ENCODE results near the gene RNF34.

RNF34 gene

DNA sequence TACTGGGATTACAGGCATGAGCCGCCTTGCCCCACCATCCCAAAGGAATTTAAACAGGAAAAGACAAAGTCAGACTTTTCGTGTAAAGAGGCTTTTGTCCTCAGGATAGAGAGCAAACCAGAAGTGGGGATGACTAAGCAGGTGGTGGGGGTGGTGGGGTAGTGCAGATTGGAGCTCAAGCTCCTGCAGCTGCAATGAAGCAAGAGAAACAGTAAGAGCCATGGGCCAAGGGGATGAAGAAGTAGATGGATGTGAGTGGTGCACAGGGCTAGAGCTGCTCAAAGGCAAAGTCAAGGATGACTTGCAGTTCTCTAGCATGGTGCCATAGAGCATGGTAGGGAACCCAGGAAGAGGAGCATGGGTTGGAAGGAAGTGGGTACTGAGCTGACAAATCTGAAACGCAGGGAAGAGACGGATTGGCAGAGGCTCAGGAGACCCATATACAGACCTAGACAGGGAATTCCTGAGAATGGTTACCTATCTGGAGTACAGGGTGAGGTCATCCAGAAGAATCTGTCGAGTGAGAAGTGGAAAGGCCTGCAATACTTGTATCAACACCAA is 11.4 kb upstream of the RNF34 start:
- no peak for DNase-seq (ENCODE audit: low spot score)

DNA sequence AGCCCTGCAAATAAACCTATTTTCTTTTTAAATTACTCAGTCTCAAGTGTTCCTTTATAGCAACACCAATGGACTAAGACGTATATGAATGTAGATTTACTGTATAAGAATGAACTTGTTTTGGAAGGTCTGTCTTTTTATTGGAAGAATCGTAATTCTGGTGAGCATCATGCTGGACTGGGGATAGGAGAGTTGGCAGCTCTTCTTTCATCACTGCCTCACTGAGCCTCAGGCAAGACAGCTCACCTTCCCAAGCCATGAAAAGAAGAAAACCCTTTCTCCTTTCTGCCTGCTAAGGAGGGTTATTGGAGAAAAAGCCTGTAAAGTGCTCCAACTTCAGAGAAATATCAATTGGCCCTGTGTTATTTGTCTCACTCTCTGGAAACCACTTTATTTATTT is 9.1 kb upstream of the RNF34 start:
- DNase-seq (ENCODE audit: low spot score) = no peak

DNA sequence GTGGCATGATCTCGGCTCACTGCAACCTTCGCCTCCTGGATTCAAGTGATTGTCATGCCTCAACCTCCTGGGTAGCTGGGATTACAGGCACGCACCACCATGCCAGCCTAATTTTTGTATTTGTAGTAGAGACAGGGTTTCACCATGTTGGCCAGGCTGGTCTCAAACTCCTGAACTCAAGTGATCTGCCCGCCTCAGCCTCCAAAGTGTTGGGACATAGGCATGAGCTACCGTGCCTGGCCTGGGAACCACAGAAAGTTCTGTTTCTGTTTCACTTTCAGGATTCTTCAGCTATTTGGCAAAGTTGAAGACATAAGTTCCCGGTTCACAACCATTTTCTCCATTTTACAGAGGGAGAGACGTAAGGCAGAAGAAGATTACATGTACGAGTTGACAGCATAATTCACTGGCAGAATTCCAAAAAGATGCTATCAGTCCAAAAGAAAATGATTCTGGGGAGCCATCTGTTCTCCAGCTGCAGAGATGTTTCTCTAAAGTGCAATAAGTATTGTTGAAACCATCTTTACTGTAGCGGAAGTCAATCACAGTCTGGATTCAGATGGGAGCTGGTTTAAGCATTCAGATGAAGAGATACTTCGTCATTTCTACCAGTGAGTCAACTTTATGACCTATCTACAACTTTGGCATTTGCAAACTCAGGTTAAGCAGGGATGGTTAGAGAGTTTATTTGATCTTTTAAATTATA is 8.1 kb upstream of the RNF34 start:
- DNase-seq (ENCODE audit: low spot score) = no peak

DNA sequence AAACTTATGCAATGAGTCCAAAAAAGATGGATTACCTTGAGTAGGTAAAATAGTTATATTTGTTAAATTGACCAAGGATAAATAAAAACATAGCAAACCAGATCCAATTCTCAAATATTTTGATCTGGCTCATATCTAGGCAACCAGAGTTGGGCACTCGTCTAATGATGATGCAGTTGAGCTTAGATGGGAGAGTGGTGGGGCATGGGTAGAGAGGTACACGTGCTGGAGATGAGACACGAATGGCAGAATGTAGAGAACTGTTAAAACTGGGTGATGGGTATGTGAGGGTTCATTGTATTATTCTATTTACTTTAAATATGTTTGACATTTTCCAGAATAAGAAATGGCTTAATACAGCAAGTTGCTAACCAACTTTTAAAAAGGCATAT is 7.6 kb upstream of the RNF34 start:
- no peak for DNase-seq (ENCODE audit: low spot score)

DNA sequence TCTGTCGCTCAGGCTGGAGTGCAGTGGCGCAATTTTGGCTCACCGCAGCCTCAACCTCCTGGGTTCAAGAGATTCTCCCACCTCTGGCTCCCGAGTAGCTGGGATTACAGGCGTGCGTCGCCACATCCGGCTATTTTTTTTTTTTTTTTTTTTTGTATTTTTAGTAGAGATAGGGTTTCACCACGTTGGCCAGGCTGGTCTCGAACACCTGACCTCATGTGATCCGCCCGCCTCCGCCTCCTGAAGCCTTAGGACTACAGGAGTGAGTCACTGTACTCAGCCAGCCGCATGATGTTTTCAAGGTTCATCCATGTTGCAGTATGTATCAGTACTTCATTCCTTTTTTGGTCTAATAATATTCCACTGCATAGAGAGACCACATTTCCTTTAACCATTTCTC is 2.4 kb upstream of the RNF34 start:
- DNase-seq (ENCODE audit: low spot score) = peak; percentile 22

DNA sequence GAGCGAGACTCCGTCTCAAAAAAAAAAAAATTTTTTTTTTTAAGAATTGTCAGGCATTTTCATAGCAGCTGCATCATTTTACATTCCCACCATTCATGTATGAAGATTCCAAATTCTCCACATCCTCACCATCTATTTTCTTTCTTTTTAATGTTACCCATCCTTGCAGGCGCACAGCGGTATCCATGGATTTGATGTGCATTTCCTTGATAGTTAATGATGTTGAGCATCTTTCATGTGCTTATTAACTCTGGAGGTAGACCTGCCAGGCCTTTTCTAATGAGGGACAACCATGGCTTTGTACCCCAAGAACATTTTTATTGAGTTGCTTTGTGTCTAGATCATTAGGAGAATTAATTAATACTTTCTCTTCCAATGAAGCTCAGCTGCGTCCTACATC is 1.6 kb upstream of the RNF34 start:
- no peak for DNase-seq (ENCODE audit: low spot score)

DNA sequence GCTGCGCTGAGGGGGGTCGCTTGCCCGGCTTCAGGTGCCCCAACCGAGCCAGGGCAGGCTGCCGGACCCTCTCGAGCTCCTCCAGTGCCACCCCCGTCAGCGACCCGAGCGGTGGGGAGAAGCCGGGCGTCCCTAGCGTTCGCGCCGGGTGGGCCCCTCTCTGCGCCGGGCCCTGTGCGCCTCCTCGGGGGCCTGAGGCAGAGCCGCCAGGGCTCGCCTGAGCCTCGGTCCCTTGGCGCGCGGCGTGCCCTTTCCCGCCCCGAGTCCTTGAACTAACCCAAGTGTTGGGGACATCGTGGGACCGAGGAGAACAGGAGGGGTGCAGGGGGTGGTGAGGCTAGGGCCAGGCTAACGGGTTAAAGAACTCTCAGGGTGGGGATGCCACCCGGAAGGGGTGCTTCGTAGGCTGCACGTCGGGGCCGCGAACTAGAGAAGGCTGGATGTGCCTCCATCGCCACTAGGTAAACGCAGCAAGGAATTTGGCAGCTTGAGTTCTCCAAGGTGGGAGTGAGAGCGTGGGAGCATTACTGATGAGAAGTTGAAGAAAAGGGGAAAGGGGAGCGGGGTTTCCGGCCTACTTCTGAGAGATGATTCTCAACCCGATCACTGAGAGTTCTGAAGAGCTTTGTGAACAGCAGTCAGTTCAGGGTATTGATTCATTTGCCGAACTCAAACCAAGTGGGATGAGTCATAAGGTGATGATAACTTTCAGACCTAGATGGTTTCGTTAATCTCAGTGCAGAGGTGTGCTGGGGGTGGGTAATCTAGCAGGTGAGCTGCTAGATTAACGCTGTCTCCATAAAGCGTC is 618 bp downstream of the RNF34 start:
- peak; percentile 75 for DNase-seq (ENCODE audit: low spot score)

DNA sequence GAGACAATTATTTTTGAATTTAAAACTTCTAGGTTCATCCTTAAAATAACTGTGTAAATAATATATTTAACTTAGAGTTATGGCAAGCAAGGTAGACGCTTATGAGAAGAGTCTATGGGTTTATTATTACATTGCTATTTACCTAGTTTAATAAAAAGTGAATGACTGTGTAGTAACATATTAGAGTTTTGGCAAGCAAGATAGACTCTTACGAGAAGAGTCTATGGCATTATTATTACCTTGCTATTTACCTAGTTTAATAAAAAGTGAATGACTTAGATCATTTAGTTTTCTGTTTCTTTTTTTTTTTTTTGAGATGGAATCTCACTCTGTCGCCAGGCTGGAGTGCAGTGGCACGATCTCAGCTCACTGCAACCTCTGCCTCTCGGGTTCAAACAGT is 3.8 kb downstream of the RNF34 start:
- DNase-seq (ENCODE audit: low spot score) = no peak

DNA sequence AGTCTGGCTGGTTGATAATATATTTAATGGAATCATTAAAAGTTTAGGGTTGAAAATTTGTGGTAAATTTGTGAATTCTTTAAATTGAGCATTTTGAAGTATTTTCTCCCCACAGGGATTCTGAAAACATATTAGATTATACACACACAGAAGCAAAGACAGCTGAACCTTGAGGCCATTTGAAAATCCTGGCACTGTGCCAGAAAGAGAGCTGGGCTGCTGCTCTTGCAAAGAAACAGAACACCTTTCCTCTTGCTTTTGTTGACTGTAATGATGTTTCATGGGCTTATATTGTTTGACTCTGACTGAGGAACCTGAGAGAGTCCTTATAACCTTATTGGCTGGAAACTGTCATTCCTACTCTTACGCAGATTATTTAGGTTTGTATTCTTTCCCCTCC is 4.8 kb downstream of the RNF34 start:
- no peak for DNase-seq (ENCODE audit: low spot score)

DNA sequence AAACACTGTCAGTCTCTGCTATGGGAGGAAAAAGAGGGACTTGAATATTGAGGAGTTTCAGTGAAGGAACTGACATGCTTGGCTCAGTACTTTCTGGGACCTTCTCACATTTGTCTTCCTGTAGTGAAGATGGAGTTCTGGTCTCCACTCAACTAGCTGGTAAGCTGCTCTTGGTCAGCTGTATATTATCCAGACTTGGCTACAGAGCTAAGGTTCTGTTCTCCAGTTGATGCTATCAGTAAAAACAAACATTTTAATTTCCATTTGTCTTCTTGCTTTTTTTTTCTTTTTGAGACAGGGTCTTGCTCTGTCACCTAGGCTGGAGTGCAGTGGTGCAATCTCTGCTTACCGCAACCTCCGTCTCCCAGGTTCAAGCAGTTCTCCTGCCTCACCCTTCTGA is 5.3 kb downstream of the RNF34 start:
- DNase-seq (ENCODE audit: low spot score) = no peak

DNA sequence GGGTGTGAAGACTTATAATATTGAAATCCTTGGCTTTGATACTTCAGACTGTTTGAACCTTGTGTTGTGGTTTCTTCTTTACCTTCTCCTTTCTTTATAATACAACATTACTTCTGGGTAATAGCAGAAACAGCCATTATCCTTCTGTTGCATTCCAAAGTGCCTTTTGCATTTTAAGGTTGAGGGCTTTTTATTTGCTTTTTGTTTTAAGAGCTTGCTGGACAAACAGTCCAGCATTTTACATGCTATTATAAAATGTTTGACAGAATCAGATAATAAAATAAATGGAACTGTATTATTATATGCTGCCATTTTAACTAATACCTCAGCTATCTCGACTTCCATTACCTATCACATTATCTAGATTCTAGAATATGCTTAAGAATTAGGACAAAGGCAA is 14.0 kb downstream of the RNF34 start:
- DNase-seq (ENCODE audit: low spot score) = no peak

DNA sequence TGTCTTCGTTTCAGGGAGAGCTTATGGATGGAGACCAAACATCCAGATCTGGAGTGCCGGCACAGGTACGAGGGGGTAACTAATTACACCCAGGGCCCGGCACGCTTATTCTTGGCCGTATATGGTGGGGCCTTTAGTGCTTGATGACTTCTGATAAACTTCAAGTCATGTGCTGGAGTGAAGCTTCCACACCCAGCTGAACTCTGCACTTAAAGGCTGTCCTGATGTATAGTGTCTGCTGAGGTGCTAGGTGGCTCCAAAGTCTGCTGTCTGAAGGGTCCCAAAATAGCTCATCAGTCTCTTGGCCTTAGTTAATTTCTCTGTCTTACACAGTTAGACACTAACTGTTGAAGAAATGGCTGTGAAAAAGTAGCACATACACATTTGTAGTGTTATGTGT is 17.9 kb downstream of the RNF34 start:
- no peak for DNase-seq (ENCODE audit: low spot score)

DNA sequence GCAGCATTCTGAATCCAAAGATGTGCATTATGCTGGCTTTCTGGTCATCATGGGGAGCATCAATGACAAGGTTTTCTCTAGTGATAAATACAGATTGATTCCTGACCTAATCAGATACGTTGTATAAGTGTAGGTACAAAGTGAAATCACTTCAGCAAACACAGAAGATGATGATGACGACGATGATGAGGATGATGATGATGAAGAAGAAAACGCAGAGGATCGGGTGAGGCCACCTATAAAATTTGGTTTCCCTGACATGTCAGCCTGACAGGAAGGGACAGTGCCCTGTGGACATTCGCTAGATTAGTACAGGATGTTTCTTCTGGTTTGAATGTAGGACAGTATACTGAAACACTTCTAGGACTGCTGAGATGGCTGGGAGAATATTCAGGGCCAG is 20.2 kb downstream of the RNF34 start:
- no peak for DNase-seq (ENCODE audit: low spot score)

DNA sequence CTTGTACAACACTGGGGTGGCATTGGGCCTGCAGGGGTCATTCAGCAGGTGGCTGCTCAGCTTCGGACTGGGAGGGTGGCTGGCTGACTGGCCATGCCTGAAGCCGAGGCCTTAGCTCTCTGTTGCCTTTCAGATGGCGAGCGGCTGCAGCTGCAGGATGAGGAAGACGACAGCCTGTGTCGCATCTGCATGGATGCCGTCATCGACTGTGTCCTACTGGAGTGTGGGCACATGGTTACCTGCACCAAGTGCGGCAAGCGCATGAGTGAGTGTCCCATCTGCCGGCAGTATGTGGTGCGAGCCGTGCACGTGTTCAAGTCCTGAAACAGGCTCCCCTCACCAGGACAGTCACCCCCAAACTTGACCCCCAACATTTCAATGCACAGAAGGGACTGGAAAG is 23.3 kb downstream of the RNF34 start:
- no peak for DNase-seq (ENCODE audit: low spot score)

DNA sequence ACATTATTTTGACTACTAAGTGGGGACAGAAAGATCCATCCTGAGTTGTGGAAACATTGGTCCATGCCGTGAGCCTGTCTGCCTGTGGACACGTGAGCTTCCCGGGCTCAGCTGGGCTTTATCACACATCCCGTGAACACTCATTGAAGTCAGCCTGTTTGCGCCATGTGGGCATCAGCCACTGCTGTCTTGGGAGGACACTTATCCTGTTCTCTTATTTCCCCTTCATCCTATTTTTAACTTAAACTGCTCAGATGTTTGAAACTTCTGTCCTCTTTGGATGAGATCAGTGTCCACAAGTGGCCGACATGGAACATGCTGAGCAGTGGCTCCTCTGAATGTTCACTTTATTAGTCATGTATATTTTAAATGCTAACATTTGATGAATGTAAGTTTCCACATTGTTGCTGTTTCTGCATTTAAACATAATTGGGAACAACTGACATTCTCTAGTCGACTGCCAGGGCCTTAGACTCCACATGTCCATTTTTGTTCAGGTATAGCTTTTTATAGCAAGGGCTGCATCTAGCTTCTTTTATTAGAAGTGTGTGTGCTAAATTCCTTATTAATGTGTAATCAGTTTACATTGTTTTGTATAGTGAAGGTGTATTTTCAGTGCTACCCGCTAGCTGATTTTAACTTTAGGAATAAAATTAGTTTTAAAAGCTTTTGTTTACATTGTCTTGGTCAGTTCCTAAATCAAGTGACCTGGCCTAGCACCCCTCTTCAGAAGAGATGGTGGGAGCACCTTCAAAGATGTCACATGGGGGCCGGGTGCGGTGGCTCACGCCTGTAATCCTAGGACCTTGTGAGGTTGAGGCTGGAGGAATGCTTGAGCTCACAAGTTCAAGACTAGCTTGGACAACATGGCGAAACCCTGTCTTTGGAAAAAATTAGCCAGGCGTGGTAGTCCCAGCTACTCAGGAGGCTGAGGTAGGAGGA is 24.0 kb downstream of the RNF34 start:
- no peak for DNase-seq (ENCODE audit: low spot score)

DNA sequence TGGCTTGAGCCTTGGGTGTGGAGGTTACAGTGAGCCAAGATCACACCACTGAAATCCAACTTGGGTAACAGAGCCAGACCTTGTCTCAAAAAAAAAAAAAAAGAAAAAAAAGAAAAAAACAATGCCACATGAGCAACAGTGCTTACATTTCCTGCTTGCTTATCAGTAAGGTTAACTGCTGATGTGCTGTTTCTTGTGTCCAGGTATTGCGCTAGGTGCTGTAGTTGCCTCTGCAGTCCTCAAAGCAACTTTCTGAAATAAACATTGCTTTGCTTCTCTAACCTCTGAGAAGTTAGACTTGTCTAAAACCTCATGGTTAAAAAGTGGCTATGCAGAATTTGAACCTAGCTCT is 24.7 kb downstream of the RNF34 start:
- DNase-seq (ENCODE audit: low spot score) = no peak

DNA sequence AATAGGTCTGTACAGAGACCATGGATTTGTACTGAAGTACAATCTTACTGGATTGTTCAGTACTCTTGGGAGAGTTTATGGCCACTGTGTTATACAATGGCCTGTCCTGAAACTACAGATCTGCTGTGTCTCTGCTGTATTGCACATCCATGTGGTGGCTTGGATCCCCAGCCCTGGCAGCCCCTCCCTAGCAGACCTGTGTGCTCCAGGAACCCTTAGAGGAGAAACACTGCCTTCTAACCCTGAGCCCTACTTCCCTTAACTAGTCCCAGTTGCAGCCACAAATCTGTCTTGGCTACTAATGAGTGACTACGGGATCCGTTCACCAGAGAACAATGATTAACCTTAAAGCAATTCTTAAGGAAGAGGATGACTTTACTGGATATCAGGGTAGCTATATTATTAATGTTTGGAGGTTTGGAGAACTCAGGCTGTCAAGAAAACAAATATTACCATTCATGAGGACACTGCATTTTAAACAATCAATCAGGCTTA is 27.7 kb downstream of the RNF34 start:
- no peak for DNase-seq (ENCODE audit: low spot score)

DNA sequence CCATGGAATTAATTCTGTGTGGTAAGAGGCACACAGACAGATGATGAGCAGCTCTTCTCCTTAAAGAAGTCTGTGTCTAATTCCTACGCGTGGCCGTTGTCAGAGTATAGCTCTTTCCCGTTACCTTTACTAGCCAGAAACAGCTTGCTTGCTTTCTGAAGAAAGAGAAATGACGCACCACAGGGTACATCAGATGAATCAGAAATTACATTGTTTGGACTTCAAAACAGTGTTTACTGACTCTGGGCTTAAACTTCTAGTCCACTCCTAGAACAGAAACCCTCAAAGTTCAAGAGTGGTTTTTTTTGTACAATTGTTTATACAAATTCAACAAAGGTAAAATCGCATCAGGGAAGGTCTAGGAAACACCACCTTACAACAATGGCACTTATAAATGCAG is 29.0 kb downstream of the RNF34 start:
- no peak for DNase-seq (ENCODE audit: low spot score)

DNA sequence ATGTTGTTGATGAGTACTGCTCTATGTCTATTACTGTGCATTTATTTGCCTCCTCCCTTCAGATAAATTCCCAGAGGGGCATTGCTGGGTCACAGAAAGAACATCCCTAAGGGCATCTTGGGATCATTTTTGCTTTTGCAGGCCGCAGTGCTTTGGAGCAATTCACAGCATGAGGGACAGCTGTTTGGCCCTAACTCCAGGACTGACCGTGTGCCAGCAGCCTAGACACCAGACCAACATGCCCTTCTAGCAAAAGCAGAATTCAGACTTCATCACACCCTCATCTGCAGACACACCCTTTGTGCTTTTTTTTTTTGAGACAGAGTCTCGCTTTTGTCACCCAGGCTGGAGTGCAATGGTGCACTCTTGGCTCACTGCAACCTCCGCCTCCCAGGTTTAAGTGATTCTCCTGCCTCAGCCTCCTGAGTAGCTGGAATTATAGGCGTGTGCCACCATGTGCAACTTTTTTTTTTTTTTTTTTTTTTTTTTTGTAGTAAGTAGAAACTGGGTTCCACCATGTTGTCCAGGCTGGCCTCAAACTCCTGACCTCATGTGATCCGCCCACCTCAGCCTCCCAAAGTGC is 31.0 kb downstream of the RNF34 start:
- no peak for DNase-seq (ENCODE audit: low spot score)

DNA sequence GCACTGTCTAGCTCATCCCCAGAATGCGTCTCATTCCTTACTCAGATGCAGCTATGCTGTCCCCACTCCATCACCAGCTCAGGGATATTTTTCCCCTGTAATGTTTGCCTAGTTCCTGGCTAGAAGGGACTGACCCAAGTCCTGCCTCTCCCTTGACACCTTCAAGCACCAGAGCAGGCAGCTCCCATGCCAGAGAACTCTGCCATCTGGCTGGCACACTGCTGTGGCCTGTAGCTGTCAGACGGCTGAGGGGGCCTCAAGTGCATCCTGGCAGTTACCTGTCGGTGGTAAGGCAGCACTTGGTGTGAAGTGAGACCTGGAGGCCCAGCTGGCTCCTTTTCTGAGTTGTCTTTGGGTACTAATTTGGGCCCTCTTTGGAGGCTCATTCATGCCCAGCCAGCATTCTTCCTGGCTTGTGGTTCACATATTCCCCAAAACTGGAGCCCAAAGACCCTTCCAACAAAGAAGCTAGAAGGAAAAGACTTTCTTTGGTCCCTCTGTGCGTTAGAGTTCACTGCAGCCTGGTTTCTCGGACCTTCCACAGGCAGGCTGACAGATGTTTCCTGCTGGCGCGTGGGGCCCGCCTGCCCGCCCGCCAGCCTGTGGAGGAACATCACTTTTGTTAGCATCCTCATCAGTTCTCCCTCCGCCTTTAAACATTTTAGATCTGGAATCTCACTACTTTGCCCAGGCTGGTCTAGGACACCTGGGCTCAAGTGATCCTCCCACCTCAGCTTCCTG is 33.0 kb downstream of the RNF34 start:
- DNase-seq (ENCODE audit: low spot score) = no peak

DNA sequence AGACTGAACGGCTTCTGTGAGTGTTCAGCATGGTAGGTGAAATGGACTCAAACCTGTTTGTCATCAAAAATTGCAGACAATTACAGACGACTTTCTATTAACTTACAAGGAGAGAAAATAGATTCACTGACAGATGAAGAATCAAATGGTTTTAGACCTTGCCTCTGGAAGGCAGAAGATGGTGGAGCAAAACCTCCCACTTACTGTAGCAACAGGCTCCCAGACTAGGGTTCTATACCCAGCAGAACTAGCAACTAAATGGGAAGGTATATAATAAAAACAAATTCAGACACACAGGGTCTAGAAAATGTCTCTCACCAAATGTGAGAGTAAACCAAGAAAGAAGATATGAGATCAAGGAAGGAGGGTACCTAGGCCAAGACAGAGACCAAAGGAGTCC is 36.8 kb downstream of the RNF34 start:
- no peak for DNase-seq (ENCODE audit: low spot score)

Data from RKO (cell line).